Measurements from ENCODE around the gene SMAD3.

The SMAD3 gene

DNA sequence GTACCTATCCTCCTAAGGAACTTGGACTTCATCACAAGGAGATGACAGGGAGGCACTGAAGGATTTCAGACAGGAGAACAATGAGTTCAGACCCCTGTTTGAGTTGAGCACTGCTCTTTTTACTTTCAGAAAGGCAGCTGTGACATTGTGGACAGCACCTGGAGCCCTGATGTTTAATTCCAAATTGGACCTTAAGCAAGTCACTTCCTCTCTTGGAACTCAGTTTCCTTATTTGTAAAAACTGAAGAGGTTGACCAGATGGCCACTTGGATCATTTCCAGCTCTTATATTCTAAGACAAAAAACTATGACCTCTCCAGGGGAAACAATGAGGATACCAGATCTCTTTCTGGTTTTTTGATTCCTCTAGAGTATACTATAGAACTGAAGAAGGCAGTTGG, 34.1 kb upstream of the SMAD3 start:
- no peak overlapping the region for H3K4me3 ChIP-seq (replicated peaks; ENCODE audit: low read depth, low read length)
- TF ChIP-seq, protein P1, sequence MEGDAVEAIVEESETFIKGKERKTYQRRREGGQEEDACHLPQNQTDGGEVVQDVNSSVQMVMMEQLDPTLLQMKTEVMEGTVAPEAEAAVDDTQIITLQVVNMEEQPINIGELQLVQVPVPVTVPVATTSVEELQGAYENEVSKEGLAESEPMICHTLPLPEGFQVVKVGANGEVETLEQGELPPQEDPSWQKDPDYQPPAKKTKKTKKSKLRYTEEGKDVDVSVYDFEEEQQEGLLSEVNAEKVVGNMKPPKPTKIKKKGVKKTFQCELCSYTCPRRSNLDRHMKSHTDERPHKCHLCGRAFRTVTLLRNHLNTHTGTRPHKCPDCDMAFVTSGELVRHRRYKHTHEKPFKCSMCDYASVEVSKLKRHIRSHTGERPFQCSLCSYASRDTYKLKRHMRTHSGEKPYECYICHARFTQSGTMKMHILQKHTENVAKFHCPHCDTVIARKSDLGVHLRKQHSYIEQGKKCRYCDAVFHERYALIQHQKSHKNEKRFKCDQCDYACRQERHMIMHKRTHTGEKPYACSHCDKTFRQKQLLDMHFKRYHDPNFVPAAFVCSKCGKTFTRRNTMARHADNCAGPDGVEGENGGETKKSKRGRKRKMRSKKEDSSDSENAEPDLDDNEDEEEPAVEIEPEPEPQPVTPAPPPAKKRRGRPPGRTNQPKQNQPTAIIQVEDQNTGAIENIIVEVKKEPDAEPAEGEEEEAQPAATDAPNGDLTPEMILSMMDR (IDR thresholded peaks at IDR 0.05; ENCODE audit: insufficient read depth, low read length, poor library complexity, severe bottlenecking): no peak
- no peaks in the 10 kb centered on the region; the same call in none of the 2 replicates for H3K27me3 ChIP-seq (replicated peaks; ENCODE audit: control insufficient read depth, insufficient read depth, low read length)
- H3K36me3 ChIP-seq (ENCODE audit: control insufficient read depth, insufficient read depth, low read length): no peaks in the 10 kb centered on the region
- no peak for DNase-seq (ENCODE audit: extremely low read depth, insufficient read length)

DNA sequence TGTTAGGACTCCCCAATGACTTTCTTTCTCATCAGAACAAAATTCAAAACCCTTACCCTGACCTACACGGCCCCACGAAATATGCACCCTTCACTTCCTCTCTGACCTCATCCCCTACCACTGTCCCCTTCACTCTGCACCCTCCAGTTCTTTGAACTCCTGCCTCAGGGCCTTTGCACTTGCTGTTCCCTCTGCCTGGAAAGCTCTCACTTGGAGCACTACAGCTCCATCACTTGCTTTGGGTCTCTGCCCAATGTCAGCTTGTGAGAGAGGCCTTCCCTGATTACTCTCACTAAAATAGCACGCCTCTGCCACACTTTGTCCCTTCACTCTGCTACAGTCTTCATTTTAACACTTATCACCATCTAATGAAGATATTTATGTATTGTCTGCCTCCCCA, 32.8 kb upstream of the SMAD3 start:
- H3K27me3 ChIP-seq (replicated peaks; ENCODE audit: control insufficient read depth, insufficient read depth, low read length): no peaks in the 10 kb centered on the region; the same call in none of the 2 replicates
- TF ChIP-seq, protein P1 (IDR thresholded peaks at IDR 0.05; ENCODE audit: insufficient read depth, low read length, poor library complexity, severe bottlenecking): no peak
- no peaks in the 10 kb centered on the region for H3K36me3 ChIP-seq (ENCODE audit: control insufficient read depth, insufficient read depth, low read length)
- H3K4me3 ChIP-seq (replicated peaks; ENCODE audit: low read depth, low read length): no peak overlapping the region
- no peak for DNase-seq (ENCODE audit: extremely low read depth, insufficient read length)

DNA sequence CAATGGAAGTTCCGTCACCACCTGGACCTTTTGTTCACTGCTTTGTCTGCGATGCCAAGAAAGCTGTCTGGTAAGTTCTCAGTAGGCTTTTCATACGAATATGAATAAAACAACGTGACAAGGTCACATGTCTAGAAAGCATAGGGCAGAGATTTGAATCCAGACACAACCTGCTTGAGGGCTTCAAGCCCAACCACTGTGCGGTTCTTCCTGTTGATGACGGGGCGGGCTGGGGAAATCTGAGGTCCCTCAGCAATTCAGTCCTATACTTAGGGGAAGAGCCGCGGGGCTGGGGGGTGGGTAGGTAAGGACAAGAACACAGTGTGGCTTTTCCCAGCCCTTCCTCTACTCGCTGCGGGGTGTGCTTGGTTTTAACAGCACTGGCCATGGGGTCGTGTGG, 32.4 kb upstream of the SMAD3 start:
- TF ChIP-seq, protein P1 (IDR thresholded peaks at IDR 0.05; ENCODE audit: insufficient read depth, low read length, poor library complexity, severe bottlenecking): no peak
- H3K4me3 ChIP-seq (replicated peaks; ENCODE audit: low read depth, low read length): no peak overlapping the region

DNA sequence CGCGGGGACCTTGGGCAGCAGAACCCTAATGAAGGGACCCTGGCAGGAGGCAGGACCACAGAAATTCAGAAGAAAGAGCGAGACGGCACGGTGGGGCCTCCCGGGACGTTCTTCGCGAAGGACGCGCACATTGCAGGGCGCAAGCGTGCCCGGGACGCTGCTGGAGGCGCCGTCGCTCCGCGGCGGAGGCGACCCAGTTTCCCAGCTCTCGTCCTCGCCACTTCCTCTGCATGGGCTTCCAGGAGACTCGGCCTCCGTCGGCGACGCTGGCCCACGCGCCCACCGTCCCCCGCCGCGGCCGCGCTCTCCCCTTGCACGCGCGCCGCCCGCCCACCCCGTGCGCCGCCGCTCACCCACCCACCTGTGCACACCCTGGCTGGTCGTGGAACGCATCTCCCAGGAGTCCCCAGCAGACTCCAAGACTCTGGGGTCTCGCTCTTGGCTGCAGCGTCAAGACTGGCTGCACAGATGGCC, 31.8 kb upstream of the SMAD3 start:
- H3K27me3 ChIP-seq (replicated peaks; ENCODE audit: control insufficient read depth, insufficient read depth, low read length): no peaks in the 10 kb centered on the region; the same call in none of the 2 replicates
- no peak for DNase-seq (ENCODE audit: extremely low read depth, insufficient read length)
- no peaks in the 10 kb centered on the region for H3K36me3 ChIP-seq (ENCODE audit: control insufficient read depth, insufficient read depth, low read length)
- H3K4me3 ChIP-seq (replicated peaks; ENCODE audit: low read depth, low read length): no peak overlapping the region
- TF ChIP-seq, protein P1 (IDR thresholded peaks at IDR 0.05; ENCODE audit: insufficient read depth, low read length, poor library complexity, severe bottlenecking): peak; percentile 11

More for the DNA sequence above, 32.4 kb upstream of the SMAD3 start:
- Histone ChIP-seq H3K27me3 (replicated peaks; ENCODE audit: control insufficient read depth, insufficient read depth, low read length) (no peaks in the 10 kb centered on the region; the same call in none of the 2 replicates), H3K36me3 (ENCODE audit: control insufficient read depth, insufficient read depth, low read length) (no peaks in the 10 kb centered on the region)
- DNase-seq (ENCODE audit: extremely low read depth, insufficient read length): no peak

DNA sequence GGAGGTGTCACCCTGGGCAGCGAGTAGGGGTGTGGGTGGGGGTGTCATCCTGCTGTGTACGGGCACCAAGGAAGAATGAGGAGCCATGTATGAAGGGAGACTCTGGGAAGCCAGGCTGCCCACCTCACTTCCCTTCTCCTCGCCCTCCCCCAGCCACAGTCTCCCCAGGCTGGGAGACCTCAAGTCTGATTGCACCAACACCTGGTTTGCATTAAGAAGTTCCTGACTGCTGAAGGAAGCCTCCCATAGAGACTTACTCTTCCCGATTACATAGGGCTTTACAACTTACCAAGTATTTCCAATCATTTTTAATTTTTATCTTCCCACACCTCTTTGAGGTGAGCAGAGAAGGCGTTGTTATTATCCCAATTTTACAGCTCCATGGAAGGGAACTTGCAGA, 29.5 kb upstream of the SMAD3 start:
- DNase-seq (ENCODE audit: extremely low read depth, insufficient read length): no peak
- TF ChIP-seq, protein P1 (IDR thresholded peaks at IDR 0.05; ENCODE audit: insufficient read depth, low read length, poor library complexity, severe bottlenecking): no peak
- H3K27me3 ChIP-seq (replicated peaks; ENCODE audit: control insufficient read depth, insufficient read depth, low read length): no peaks in the 10 kb centered on the region; the same call in none of the 2 replicates
- no peak overlapping the region for H3K4me3 ChIP-seq (replicated peaks; ENCODE audit: low read depth, low read length)
- no peaks in the 10 kb centered on the region for H3K36me3 ChIP-seq (ENCODE audit: control insufficient read depth, insufficient read depth, low read length)

Measured in GM06990 (cell line).